ENCODE measurements around the gene OR2M4.

OR2M4 gene

DNA sequence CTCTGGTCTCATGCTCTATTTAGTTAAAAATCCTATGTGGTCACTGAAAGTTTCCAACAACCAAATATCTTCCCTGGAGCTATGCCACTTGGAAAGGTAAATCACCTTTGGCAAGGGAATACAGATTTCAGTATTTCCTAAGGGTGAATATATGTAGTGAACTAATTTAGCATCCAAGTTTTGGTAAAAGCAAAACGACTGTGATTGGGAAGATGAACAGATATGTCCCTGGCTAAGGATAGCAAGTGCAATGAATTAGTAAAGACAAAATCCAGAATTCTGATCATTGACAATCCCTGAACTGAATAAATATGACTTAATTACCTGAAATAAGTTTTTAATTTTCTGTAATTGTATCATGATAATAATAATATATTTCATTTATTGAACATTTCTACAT is 46.7 kb downstream of the OR2M4 start, which contains the start of gene OR2T33:
OR2T33 (minus strand) TSS at position 101 of the 400 bp plus-strand sequence. CDS start 4,162 bp downstream, outside the sequence.
- no peaks in the 10 kb centered on the region for H3K27me3 ChIP-seq (ENCODE audit: low read depth, low read length)
- no peak within 1 kb of the TSS for H3K4me2 ChIP-seq (ENCODE audit: low read length)
- no peak within 1 kb of the TSS for H3K4me3 ChIP-seq (ENCODE audit: low read length)

DNA sequence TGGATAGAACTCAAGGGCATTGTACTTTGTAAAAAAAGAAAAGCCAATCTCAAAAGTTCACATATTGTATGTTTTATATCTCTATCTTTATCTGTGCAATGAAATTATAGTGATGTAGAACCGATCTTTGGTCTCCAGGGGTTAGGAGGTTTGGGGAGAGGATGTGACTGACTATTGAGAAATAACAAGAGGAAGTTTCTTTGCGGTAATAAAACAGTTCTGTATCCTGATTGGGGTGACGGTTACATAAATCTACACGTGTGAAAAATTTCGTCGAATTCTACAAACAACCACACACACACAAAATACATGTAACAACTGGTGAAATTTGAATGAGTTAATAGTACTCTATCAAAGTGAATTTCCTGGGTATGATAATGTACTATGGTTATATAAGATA is 57.2 kb downstream of the OR2M4 start:
- Histone ChIP-seq H3K9me3 (ENCODE audit: insufficient read depth, low read length) (no peaks in the 10 kb centered on the region), H3K4me1 (ENCODE audit: low read length) (no peaks in the 10 kb centered on the region)
- TF ChIP-seq, protein P1, sequence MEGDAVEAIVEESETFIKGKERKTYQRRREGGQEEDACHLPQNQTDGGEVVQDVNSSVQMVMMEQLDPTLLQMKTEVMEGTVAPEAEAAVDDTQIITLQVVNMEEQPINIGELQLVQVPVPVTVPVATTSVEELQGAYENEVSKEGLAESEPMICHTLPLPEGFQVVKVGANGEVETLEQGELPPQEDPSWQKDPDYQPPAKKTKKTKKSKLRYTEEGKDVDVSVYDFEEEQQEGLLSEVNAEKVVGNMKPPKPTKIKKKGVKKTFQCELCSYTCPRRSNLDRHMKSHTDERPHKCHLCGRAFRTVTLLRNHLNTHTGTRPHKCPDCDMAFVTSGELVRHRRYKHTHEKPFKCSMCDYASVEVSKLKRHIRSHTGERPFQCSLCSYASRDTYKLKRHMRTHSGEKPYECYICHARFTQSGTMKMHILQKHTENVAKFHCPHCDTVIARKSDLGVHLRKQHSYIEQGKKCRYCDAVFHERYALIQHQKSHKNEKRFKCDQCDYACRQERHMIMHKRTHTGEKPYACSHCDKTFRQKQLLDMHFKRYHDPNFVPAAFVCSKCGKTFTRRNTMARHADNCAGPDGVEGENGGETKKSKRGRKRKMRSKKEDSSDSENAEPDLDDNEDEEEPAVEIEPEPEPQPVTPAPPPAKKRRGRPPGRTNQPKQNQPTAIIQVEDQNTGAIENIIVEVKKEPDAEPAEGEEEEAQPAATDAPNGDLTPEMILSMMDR (IDR thresholded peaks at IDR 0.05; ENCODE audit: low read depth, low read length): no peak
- no peak for TF ChIP-seq EZH2phosphoT487 (IDR thresholded peaks at IDR 0.05; ENCODE audit: low read depth)

More for the DNA sequence above, 46.7 kb downstream of the OR2M4 start, which contains the start of gene OR2T33:
- no peak within 1 kb of the TSS for H3K27ac ChIP-seq (ENCODE audit: low read length)
- no peak for TF ChIP-seq EZH2phosphoT487 (IDR thresholded peaks at IDR 0.05; ENCODE audit: low read depth)
- TF ChIP-seq, protein P1 (IDR thresholded peaks at IDR 0.05; ENCODE audit: low read depth, low read length): no peak
- no peaks in the 10 kb centered on the region for H3K4me1 ChIP-seq (ENCODE audit: low read length)
- H3K36me3 ChIP-seq (replicated peaks; ENCODE audit: low read depth, low read length): no peaks in the 10 kb centered on the region
- no peaks in the 10 kb centered on the region for H4K20me1 ChIP-seq (ENCODE audit: insufficient read depth, low read length)
- H3K9me3 ChIP-seq (ENCODE audit: insufficient read depth, low read length): no peaks in the 10 kb centered on the region
- H3K9ac ChIP-seq (ENCODE audit: low read length): no peak within 1 kb of the TSS
- H2AFZ ChIP-seq (ENCODE audit: low read depth, low read length): no peak within 1 kb of the TSS
- no peaks in the 10 kb centered on the region for H3K79me2 ChIP-seq (ENCODE audit: low read length)

More for the DNA sequence above, 57.2 kb downstream of the OR2M4 start:
- no peaks in the 10 kb centered on the region for H3K79me2 ChIP-seq (ENCODE audit: low read length)
- no peak overlapping the region for H3K9ac ChIP-seq (ENCODE audit: low read length)
- no peak overlapping the region for H2AFZ ChIP-seq (ENCODE audit: low read depth, low read length)
- H3K4me3 ChIP-seq (ENCODE audit: low read length): no peak overlapping the region
- H3K27me3 ChIP-seq (ENCODE audit: low read depth, low read length): no peaks in the 10 kb centered on the region
- no peaks in the 10 kb centered on the region for H4K20me1 ChIP-seq (ENCODE audit: insufficient read depth, low read length)
- no peaks in the 10 kb centered on the region for H3K36me3 ChIP-seq (replicated peaks; ENCODE audit: low read depth, low read length)
- no peak overlapping the region for H3K27ac ChIP-seq (ENCODE audit: low read length)
- H3K4me2 ChIP-seq (ENCODE audit: low read length): no peak overlapping the region

All from OCI-LY3 (cell line).